Cerebellar nuclear complex (tissue), 1 donor: Measurements from ENCODE around the gene CYLD.

Experiments
- DNase-seq, 2 experiments: peaks; one replicate each; lab custom pipeline; 2025; lab: John Stamatoyannopoulos, UW

CYLD gene

DNA sequence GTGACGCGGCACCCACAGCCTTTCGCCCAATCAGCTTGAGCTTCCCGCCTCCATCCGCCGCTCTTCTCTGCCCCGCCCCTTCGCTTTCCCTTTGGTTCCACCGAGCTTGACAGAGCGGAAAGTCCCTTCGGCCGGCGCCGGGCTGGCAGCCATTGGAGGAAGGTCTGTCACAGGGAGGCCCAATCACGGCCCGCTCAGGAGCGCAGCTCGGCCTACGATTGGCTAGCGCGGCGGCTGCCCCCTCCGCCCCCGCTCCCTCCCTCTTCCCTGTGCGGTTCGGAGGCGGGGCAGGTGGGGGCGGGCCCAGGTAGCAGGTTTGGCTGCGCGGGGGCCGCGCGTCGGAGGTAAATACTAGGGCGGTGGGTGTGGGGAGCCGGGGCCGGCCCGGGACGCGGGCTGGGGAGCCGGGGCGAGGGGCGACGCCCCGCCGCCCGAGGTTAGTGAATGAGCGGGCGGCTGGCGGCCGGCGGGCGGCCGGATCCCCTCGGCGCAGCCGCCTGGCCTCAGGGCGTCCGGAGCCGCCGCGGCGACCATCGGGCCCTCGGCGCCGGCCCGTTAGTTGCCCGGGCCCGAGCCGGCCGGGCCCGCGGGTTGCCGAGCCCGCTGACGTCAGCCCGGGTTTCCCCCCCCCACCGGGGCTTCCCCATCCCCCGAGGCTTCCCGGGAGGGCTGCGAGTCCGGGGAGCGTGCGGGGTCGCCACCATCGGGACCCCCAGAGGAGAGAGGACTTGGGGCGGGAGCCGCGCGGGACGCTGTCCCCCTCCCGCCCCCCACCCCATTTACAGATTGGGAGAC, at the start of gene CYLD:
Gene CYLD (plus strand): TSS at position 306 of the 795 bp plus-strand sequence. CDS start 7,613 bp downstream, outside the sequence.
- peak; percentile 93 to 99 for DNase-seq

DNA sequence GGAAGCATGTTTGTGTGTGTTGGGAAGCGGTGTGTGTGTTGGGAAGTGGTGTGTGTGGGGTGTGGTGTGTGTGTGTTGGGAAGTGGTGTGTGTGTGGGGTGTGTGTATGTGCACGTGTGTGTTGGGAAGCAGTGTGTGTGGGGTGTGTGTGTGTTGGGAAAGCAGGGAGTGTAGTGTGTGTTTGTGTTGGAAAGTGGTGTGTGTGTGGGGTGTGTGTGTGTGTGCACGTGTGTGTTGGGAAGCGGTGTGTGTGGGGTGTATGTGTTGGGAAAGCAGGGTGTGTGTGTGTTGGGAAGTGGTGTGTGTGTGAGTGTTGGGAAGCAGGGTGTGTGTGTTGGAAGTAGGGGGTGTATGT, 49.3 kb upstream of the CYLD start:
- DNase-seq: no peak

DNA sequence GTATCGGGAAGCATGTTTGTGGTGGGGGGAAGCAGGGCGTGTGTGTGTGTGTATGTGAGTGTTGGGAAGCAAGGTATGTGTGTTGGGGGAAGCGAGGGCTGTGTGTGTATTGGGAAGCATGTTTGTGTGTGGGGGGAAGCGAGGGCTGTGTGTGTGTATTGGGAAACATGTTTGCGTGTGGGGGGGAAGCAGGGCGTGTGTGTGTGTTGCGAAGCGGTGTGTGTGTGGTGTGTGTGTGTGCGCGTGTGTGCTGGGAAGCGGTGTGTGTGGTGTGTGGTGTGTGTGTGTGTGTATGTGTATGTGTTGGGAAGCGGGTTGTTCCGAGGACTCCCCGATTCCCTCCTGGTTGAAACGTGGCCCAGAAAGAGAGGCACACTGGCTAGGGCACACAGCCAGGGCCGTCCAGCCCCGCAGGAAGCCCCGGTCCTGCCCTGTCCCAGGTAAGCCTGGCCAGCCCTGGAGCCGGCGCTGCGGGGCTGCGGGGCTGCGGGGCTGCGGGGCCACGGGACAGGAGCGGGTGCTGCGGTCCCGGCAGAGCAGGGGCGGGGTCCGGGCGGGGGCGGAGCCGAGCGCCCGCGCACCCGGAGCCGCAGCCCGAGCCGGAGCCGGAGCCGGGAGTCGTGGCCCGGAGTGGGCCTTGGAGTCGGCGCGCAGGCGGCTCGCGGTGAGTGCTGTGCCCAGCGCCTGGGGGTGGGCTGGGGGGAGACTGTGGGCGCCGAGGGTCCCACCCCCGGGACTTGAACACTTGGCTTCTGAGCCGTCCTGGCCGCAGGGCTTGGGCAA, 48.7 kb upstream of the CYLD start, which contains the start of gene NOD2:
Gene NOD2 (plus strand): TSS at position 608 of the 783 bp plus-strand sequence. CDS start 5,890 bp downstream, outside the sequence.
- DNase-seq: no peak

DNA sequence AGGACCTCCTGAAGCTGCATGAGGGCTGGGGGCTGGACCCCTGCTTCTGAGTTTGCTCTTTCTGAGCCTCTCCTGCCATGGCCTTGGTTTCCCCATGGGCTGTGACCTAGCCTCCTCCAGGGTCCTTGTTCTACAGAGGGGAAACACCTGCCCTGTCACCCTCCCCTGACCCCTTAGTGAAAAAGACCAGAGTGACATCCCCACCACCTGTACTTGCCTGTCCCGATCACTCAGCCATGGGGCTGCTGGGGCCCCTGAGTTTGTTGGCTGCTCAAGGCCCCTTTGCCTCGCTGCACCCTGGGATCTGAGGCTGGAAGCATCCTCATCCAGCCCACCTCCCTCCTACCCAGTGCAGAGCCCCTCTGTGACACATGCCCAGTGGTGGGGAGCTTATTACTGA, 47.7 kb upstream of the CYLD start:
- no peak for DNase-seq

DNA sequence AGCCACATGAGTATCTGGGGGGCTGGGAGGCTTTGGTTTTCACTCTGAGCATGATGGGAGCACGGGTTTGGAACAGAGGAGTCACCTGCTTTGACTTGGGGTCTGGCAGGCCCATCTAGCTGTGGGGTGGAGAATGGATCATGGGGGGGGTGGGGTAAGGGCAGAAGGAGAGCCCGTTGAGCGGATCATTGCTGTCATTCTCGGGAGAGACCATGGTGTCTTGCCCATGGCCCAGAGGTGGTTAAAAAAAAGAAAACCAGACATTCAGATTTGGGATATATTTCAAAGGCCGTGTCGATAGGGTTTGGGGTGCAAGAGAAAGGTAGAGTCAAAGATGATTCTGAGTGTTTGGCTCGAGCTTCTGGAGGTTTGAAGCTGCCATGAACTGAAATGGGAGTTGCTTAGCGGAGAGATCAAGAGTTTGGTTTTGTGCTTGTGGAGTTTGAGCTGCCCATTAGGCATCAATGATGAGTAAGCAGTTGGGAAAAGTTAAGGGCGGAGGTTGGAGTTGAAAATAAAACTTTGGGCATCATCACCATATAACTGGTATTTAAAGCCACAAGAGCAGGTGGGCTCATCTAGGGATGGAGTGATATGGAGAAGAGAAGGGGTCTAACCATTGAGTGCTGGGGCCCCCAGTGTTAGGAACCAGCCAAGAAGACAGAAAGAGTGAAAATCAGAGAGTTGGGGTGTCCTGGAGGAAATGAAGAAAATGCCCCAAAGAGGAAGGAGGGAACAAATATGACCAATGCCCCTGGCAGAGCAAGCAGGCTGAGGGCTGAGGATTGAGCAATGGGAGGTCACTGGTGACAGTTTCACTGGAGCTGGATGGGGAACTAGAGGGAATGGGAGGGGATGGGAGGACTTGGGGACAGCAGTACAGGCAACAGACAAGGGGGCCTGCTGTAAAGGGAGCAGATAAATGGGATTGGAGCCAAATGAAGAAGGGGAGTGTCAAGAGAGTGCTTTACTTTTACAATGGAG, 46.6 kb upstream of the CYLD start:
- no peak for DNase-seq

DNA sequence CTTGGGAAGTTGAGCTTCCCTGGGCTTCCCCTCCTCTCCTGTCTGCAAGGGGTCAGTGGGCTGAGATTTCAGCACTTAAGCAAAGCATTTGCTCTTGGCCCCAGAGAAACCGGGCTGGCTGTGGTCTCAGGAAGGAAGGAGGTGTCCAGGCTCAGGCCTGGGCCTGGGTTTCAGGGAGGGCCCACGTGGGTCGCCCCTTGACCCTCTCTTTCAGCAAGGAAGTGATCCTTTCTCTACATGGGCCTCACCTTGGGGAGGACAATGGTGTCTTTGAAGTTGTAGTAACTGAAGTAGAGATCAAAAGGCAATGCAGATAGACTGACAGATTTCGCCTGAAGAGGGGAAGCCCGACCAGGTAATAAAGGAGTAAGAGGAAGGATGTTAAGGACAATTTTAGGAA, 45.8 kb upstream of the CYLD start:
- DNase-seq: no peak

DNA sequence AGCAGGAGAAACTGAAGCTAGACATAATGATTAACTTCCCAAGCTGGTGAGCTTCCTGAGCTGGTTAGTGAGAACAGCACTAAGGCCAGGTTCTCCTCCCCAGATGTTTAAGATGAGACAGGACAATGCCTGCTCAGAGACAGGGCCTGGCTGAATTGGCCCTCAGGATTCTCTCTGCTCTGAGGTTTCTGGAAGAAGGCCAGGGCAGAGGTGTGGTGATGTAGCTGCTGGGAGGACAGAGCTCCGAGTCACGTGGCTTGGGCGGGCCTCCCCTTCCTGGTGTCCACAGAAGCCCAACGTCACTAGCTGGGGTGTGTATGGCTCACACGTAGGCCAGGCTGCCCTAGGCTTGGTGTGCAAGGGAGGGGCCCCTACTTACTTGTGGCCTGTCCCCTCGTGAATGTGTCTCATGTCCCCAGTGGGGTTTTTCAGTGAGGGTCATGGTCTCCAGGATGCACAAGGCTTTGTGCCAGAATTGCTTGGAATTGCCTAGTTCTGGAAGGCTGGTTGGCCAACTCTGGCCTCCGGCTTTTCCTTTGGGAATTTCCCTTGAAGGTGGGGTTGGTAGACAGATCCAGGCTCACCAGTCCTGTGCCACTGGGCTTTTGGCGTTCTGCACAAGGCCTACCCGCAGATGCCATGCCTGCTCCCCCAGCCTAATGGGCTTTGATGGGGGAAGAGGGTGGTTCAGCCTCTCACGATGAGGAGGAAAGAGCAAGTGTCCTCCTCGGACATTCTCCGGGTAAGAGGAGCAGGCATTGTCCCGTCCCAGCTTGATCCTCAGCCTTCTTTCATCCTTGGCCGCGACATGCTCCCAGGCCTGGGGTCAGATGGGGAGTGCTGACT, 45.1 kb upstream of the CYLD start:
- DNase-seq: no peak

DNA sequence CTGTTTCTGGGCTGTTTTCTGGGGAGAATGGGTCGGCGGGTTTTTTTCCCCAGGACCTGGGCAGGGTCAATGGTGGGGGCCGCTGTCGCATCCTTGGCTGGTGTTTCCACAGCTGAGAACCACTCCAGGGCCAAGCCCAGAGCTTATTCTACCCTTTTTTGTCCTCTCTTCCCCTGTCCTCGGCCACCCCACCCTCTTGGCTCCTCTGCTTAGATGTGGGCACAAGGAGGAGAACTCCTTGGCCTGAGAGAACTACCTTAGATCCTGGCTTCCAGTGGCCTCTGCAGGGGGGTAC, 44.5 kb upstream of the CYLD start:
- DNase-seq: no peak

DNA sequence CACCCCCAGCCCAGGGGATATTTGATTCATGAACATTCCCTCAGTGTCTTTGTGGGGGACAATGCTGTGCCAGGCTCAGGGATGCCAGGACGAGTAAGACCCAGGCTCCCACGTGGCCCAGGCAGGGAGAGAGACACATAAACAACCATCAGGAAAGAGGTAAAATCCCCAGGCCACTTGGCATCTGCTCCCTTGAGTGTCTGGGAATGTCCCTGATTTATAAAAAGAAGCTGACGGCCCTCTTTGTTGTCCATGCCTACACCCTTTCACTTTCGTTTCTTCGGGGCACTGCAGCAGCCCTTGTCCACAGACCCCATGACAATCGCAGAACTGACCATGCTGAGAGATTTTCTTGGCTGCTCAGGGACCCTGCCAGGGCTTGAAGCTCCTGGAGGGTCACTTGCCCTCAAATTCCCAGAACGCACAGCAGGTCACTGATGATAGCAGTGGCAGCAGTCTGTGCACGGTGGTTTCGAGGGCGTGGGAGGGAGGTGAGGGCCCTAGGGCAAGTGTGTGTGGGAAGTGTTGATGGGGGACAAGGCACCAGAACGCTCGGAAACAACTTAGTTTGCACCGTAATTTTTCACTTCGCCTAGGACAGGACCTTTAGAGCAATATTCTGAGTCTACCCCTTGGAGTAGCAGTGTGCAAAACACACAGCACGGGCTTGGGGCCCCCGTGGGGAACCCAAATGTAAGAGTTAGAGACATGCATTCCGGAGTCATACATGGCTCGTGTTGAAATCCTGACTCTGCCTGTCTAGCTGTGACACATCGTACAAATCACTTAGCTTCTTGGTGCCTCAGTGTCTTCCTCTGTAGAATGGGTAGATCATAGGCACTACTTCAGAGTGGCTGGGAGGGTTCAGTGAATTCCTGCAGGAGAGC, 43.8 kb upstream of the CYLD start:
- no peak for DNase-seq

DNA sequence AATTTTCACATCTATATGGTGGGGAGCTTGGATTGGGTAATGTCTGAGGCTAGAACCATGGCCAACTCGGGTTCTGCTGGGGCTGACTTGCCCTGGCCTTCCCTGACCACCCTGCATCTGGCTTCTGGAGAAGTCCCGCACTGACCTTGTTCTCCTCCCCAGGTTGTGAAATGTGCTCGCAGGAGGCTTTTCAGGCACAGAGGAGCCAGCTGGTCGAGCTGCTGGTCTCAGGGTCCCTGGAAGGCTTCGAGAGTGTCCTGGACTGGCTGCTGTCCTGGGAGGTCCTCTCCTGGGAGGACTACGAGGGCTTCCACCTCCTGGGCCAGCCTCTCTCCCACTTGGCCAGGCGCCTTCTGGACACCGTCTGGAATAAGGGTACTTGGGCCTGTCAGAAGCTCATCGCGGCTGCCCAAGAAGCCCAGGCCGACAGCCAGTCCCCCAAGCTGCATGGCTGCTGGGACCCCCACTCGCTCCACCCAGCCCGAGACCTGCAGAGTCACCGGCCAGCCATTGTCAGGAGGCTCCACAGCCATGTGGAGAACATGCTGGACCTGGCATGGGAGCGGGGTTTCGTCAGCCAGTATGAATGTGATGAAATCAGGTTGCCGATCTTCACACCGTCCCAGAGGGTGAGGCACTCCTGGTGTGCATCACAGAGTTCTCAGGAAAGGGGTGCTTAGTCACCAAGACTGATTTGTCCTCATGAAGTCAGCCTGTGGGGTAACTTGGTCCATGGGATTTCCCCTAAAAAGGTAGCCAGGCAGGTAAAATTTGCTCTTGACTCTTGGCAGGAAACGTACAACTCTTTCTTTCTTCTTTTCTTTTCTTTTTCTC, 42.3 kb upstream of the CYLD start:
- DNase-seq: no peak

DNA sequence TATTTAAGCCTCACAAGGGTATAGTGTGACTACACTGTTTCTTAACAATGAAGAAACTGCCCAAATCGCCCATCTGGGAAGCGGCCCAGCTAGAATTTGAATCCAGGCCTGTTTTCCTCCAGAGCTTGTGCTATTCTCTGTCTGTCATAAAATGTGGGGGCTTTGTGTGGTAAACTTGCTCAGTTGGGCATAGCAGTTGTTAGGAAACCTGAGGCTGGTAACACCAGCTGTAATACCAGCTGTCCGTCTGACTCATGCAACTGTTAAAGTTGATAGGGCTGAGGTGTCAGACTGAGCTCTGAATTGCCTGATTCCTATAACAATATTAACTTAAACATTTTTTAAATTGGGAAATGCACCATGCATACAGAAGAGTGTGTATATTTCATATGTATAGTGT, 39.2 kb upstream of the CYLD start:
- no peak for DNase-seq

DNA sequence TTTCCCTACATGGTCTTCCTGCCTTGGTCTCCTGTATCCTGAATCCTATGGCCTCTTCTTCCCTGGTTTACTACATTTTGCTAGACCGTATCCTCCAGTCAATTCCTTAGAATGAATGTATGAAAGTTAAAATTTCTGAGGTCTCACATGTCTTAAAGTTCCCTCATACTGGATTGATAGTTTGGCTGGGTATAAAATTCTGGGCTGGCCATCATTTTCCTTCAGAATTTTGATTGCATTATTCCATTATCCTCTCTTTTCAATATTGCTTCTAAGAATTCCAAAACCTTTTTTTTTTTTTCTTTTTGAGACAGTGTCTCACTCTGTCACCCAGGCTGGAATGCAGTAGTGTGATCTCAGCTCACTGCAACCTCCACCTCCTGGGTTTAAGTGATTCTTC, 37.6 kb upstream of the CYLD start:
- DNase-seq: no peak

DNA sequence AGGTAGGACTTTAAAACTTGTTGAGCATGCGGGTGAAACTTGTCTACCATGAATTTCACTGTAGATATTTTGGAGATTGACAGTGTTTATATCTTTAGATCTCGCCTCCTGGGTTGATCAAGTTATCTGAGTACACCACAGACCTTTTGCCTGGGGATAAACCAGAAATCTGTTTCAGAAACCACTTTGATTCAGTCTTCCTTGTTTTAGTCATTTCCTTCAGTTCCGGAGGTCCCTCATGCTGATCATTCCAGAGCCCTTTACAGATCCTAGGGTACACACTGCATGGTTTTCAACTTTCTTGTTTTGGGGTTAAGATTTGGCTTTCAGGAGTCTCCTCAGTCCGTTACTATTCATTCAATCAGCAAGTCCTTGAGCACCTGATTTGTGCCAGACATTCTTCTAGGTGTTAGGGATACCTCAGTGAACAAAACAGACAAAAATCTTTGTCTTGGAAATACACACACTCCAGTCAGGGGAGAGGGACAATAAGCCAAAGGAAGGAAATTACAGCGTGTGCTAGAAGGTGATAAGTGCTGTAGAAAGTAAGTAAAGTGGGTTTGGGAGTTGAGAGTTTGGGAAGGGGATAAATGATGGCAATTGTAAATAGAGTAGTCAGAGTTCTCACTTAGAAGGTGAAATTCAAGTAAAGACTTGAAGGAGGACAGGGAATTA, 36.3 kb upstream of the CYLD start:
- no peak for DNase-seq

DNA sequence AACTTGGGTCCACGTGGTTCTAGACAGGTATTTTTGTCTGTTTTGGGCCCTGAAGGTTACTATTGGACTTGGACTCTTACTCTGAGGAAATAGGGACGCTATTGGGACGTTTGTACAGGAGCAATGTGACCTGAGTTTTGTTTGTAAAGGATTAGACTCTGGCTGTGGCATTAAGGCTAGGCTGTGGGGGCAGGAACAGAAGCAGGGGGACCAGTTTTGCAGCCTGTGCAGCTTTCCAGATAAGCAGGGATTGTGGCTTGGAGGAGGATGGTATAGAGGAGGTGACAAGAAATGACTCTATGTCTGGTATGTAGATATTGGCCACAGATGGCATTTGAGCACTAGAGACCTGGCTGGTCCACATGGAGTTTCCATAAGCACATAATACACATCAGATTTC, 35.6 kb upstream of the CYLD start:
- no peak for DNase-seq

DNA sequence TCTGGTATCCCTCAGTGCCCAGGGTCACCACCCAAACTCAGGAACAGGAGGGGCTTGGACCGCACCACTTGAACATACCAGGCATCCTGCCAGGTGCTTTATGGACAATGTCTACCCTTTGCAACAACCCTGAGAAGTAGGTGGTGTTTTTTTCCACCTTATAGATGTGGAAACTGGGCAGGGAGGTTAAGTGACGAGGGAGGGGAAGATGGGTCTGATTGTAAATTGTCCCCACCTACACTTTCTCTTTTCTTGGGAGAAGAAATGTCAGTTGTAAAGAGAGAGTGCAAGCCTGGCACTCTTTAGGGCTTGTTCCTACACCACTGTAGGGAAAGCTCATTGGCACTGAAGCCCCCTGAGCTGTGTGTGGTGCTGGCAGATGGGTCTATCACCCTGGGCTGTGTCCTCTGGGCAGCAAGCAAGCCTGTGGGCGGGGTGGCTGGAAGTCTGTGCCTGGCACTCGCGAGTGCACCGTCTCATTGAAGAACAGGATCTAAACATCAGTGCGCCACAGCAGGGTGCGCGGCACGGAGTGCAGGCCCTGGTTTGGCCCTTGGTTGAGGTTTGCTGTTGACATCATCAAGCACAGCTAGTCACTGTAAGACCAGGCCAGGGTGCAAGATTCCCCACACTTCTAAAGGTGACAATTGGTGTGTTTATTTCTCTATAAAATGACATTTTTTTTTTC, 33.4 kb upstream of the CYLD start:
- DNase-seq: no peak

DNA sequence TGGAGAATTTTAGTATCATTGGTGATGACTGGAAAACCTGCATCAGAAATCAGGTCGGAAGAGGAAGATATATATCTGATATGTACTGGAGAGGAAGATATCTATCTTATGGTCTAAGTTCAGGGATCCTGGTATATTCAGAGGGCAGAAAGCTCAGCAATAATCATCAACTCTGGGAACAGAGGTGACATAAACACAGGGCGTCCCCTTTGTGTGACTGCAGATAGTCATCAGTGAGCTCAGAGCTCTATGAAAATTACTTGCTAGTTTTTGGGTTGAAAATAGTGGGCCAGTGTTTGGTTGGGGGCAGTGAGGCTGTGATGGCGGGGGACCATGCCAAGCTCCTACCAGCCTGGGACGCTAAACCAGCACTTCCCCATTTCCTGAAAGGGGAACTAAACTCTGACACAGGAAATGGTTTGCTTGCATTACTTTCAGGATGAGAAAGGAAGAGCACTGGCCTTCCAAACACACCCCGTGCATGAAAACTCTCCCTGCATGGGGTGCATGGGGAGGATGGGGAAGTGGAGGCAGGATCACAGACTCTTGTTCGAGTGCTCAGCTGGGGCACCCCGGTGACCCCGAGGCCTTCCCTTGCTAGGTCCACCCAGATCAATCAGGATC, 32.7 kb upstream of the CYLD start:
- DNase-seq: no peak

DNA sequence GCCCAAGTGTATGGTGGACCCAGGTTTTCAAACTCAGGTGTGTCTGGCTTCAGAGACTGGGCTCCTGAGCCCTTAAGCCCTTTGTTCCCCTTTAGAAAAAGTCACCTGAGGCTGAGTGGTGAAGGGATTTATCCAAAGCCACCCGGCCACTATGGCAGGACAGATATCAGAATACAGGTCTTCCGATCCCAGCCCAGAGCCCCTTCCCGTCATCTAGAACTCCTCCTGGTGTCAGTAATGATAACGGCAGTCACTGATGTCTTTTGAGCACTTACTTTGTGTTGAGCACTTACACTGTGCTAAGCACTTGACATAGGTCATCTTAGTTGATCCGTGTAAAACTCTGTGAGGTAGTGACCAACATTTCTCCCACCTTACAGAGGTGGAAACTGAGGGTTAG, 31.9 kb upstream of the CYLD start:
- no peak for DNase-seq

DNA sequence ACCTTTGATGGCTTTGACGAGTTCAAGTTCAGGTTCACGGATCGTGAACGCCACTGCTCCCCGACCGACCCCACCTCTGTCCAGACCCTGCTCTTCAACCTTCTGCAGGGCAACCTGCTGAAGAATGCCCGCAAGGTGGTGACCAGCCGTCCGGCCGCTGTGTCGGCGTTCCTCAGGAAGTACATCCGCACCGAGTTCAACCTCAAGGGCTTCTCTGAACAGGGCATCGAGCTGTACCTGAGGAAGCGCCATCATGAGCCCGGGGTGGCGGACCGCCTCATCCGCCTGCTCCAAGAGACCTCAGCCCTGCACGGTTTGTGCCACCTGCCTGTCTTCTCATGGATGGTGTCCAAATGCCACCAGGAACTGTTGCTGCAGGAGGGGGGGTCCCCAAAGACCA, 30.8 kb upstream of the CYLD start:
- DNase-seq: no peak
